ENCODE data around the gene NDUFB11. TPM values are rescaled to one million over a fixed set of nuclear protein-coding genes. Genes with fewer than 3 reads are reported as not detected.

NDUFB11 gene
- total RNA-seq, 1 donor from 2014 or later = 65.3 TPM

DNA sequence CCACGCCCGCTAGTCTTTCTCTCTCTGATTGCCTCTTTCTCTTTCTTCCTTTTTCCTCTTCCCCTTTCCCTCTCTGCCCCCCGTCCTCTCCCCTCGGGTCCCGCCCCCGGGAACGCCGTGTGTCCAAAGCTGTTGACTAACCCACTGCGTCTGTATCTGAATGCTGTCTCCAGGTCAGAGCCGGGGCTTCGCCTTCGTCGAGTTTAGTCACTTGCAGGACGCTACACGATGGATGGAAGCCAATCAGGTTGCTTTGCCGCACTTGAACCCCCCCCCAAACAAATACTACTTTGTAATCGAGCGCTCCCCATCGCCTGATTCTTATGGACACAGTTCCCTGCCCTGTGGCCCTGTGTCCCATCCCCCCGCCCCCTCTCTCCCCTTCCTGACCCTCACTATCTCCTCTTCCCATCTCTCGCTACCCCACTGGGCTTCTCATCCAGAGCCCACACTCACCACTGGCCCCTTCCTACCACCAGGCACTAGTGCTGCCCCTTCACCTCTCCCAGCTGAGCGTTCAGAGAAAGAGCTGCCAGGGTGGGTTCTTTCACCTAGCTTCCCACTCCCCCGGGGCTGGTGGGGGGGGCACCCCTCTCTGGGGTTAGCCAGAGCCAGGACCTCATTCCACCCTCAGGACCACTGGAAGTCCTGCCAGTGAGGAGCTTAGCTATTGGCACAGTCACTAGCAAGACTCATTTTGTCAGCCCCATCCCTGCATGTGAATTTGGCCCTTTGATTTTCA is 30.5 kb upstream of the NDUFB11 start:
- DNase-seq = no peak

DNA sequence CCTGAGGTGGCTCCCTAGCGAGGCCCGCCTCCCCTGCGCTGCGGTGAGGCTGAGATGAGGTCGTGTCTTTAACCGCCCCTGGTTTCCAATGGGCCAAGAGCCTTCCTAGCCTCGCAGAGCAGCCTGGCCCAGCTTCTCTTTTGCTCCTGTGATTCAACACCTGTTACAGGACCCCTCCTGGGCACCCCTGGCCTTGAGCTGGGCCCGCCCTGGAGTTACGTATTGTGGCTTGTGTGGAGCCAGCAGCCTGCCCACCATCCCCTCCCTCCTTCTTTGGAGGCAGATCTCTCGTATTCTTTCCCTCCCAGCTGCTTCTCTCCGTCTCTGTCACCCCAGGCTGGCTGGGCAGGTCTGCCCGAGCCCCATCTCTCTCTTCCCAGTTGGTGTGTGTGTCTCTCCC is 29.9 kb upstream of the NDUFB11 start:
- DNase-seq = no peak

DNA sequence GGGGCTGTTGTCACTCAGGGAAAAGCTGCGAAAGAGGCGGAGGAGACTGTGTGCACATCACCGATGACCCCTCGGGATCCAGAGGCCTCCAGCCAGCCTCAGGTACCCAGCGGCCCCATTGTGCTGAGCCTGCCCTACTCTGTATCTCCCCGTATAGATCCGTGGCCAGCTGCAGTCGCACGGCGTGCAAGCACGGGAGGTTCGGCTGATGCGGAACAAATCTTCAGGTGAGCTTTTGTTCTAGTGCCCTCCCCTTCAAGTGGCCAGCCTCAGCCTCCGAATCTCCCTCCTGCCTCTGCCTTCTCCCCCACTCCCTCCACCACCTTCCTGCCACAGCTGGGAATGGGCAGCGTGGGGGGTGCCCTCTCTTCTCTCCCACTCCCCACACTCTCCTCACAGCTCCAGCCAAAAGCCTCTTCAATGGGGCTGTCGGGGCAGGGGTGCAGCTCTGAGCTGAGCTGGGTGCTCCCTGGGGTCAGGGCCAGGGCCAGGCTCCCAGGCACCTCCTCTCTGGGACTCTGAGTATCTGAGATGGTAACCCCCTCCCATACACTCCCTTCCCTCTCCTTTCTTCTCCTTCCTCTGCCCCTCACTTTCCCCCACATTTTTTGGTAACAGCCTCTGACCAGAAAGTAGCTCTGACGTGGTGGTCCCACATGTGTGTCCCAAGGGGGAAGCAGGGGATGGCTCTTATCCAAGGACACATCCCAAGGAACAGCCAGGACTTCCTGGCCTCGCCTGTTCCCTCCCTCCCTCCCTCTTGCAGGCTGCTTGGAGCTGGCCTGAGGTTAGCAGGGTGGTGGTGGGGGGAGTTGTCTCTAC is 28.7 kb upstream of the NDUFB11 start:
- no peak for DNase-seq

DNA sequence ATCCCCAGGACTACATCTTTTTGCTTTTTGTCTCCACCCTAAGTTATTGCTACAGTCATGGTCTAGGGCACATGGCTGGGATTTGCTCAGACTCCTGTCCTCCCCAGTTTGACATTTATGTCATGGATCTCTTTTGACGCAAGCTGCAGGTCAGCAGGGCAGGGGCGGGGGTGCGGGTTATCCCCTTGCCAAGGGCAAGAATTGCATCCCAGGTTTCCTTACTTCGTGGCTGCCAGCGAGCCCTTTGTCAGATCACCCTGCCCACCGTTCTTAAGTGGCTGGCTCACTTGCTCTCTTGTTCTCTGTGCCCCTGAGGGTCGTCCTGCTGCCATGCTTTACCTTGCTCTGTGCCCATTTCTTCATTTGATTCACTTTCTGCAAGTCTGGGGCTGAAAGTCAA is 28.0 kb upstream of the NDUFB11 start:
- DNase-seq = no peak

DNA sequence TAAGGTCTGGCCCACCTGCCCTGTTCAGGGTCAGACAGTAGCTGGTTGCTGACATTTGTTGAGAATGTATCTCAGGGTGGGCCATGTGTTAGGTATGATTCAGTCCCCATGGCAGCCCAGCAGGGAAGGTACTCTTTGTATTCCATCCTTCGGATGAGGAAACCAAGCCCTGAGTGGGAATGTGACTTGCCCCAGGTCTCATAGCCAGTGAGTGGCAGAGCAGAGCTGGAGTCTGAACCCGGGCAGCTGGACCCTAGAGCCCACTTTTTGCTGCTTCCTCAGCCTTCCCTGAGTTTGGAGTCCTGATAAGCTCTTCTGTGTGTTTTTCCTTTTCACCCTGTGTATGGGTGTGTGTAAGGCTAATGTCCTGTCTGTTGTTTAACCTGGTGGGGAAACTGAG is 27.5 kb upstream of the NDUFB11 start:
- DNase-seq = no peak

DNA sequence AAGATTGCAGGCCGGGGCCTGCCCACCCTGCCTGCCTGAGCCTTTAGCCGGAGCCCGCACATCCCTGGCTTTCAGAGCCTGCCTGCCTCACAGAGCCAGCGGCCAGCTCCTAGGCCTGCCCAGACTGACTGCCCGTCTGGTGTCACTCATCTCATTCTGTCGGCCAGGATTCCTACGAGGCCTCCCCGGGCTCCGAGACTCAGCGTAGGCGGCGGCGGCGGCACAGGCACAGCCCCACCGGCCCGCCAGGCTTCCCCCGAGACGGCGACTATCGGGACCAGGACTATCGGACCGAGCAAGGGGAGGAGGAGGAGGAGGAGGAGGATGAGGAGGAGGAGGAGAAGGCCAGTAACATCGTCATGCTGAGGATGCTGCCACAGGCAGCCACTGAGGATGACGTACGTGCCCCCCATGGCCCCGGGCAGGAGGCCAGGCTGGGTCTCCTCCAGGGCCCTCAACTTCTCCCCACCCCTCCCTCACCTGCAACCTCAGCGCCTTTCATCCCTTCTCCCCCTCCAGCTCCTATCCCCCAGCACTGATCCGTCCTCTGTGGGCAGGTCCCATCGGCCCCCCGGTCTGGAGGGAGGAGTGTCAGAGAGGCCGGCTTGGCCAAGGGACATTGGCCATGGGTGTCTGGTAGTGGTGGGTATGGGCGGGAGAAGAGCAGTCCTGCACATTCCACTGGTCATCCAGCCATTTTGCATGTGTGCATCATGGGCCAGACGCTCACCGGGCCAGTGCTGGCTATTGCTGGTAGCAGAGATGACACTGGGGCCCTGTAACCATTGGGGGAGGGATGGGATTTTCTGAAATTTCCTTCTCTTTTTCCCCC is 26.6 kb upstream of the NDUFB11 start:
- no peak for DNase-seq

DNA sequence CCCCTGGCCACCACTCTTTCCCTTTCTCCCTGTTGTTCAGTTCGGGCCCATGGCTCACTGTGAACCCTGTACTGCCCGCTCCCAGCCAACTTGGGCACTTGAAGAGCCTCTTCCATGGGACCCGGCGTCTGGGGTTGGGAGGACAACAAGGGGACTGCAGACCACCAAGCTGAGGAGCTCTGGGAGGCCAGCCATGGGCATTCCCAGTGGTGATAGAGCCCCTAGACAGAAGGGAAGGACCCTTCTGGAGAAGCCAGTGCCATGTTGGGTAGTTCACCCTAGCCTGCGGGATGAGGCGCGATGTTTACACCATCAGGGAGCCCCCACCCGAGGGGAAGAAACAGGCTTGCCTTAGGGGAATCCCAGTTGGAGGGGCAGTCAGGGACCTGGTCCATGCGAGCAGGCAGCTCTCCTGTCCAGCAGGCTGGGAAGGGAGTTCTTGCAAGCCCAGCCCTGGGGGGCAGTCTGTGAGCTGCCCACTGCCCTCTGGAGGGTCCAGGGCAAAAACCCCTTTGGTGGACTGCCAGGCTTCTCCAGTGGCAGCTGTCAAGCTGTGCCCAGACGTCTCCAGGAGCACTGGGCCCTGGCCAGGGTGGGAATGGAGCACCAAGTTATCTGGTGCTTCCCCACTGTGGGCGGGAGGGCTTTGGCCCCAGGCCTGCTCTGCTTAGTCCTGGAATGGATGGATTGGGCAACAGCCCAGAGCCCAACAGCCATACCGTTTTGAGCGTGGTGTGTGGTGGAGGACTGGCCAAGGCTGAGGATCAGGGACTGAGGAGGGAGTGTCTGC is 25.4 kb upstream of the NDUFB11 start:
- no peak for DNase-seq

DNA sequence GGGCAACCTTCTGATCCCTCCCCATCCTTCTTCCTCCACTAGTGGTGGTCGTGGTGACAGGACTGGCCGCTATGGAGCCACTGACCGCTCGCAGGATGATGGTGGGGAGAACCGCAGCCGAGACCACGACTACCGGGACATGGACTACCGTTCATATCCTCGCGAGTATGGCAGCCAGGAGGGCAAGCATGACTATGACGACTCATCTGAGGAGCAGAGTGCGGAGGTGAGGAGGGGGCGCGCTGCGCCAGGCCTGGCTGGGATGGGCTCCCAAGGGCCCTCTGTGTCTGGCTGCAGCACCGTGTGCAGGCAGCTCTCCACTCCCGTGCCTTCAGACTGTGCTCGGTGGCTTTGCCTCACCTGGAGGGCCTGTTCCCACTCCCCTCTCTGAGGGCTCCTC is 24.8 kb upstream of the NDUFB11 start:
- DNase-seq = no peak

DNA sequence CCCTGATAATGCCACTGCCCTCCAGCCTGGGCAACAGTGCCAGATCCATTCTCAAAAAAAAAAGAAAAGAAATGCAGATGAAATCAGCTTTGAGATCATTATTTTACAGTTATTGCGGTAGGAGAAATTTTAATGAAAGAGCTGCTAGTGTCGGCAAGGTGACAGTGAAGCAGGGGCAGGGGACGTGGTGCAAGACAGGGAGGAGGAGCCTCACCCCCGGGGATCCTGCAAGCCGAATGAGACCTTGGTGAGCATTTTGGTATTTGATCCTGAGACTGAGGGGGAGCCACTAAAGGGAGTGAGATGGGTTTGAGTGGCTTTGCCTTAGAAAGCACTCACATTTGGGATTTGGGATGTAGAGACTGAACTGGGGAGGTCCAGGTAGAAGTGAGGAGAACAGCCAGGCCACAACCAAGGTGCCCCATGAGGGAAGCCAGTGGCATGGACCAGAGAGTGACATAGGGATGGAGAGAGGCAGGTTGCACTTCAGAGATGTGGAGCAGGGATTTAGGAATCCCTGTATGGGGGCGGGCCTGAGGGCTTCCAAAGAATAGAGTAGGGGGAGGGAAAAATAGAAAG is 24.1 kb upstream of the NDUFB11 start:
- no peak for DNase-seq

DNA sequence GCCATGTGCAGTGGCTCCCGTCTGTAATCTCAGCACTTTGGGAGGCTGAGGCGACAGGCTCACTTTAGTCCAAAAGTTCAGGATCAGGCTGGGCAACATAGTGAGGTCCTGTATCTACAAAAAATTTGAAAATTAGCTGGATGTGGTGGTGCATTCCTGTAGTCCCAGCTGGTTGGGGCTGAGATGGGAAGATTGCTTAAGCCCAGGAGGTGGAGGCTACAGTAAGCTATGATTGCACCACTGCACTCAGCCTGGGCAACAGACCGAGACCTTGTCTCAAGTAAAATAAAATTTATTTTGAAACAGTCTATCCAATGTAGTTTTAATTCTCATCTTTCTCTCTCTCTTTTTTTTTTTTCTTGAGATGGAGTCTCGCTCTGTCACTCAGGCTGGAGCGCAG is 21.6 kb upstream of the NDUFB11 start:
- no peak for DNase-seq

DNA sequence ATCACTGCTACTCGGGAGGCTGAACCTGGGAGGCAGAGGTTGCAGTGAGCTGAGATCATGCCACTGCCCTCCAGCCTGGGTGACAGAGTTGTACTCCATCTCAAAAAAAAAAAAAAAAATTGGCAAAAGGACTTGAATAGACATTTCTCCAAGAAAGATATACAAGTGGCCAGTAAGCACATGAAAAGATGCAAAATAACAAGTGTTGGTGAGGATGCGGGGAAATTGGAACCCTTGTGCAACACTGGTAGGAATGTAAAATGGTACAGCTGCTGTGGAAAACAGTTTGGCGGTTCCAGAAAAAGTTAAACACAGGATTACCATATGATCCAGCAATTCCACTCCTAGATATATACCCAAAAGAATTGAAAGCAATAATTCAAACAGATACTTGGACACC is 19.9 kb upstream of the NDUFB11 start:
- DNase-seq = no peak

DNA sequence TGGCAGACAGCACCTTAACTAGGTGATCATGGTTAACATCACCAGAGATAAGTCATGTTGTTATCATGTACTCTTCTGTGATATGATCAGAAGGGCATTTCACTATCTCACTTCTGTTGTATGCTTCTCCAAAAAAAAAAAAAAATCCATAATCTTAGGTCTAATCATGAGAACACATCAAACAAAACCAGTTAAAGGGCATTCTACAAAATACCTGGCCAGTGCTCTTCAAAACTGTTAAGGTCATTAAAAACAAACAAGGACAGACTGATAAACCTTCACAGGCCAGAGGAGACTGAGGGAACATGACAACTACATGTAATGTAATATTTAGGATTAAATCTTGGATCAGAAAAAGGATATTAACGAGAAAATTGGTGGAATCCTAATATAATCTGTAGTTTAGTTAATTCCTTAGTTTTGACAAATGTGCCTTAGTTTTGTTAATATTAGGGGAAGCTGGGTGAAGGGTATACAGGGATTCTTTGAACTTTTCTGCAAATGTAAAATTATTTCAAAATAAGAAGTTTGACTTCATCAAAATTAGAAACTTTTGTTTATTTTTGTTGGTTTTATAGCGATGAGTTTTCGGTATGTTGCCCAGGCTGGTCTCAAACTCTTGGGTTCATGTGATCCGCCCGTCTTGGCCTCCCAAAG is 18.6 kb upstream of the NDUFB11 start:
- DNase-seq = no peak

DNA sequence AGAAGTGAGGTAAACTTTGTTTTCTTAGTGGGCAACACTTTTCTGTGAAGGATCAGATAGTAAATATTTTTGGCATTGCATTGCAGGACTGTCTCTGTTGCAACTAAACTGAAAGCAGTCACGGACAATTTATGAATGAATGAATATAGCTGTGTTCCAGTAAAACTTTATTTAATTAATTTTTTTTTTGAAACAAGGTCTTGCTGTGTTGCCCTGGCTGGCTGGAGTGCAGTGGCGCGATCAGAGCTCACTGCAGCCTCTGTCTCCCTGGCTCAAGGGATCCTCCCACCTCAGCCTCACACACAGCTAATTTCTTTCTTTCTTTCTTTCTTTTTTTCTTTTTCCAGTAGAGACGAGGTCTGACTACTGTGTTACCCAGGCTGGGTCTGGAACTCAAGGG is 16.3 kb upstream of the NDUFB11 start:
- DNase-seq = no peak

DNA sequence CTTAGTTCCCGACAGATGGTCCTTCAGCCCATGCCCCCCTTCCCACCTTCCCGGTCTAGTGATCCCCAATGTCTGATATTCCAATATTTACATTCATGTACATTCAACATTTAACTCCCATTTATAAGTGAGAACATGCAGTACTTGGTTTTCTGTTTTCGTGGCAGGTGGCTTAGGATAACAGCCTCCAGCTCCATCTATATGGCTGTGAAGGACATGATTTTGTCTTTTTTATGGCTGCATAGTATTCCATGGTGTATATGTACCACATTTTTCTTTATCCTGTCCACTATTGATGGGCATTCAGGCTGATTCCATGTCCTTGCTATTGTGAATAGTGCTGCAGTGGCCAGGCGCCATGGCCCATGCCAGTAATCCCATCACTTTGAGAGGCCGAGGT is 14.3 kb upstream of the NDUFB11 start:
- DNase-seq = no peak

DNA sequence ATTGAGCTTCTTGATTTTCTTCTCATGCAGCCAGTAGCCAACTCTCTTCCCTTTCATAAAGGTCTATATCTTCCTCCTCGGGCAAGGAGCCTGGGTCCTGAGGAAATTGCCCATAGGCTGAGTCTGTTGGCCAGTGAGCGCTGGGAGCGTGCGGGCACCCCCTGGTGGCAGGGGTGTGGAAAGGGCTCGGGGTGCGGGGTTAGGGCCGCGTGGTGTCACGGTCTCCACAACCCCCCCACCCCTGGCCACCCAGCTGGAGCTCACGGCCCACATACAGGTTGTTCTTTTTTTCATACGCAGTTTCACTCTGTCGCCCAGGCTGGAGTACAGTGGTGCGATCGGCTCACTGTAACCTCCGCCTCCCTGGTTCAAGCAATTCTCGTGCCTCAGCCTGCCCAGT is 13.6 kb upstream of the NDUFB11 start:
- DNase-seq = no peak

DNA sequence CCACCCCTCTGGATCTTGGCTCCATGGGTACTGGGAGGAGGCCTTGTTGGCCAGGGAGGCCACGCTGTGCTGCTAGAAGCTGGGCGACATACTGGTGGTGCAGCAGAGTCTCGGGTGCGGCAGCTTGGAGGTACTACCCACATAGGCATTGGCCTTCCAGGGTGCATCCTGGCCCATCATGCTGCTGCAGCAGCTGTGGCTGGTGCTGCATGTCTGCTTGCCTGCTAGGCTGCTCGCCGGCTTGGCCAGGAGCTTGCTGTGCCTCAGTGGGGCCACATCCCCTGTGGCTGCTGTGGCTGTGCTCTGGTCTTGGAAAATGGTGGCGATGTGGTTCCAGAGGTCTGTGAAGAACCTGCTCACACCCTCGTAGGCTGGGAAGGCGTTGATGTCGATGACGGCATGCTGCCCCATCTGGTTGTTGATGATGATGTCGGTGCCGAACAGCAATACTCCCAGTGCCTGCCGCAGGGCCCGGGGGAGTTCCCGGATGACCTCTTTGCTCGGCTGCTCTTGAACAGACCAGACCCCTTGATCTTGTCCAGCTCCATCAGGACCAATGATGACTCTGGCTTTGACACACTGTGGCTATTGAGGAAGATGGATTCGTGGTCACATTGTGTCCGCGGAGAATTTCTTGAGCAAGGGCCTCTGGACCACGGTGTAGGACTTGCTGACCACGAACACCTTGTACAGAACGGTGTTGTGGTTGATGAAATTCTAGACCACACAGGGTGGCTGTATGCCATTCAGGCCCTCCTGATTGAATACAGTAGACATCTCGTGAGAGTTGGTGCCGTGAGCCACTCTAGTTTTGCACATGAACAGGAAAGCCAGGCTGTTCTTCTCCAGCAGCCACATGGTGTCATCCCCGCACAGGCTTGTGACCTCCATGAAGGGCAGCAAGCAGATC is 12.4 kb upstream of the NDUFB11 start:
- DNase-seq = no peak

DNA sequence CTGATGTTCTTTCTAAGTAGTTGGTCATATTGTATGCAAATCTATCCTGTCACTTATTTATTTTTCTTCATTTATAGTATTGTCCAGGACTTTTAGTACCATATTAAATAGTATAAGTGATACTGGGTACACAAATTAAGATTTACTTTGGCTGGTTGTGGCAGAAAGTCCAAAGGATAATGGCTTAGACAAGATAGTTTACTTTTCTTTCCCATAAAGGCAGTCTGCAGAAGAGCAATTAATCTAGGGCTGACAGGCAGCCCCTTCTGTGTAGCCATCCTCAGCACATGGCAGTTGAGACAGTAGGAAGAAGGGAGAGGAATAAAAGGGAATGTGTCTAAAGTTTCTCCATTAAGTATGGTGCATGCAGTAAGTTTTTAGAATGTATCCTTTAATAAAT is 6.9 kb upstream of the NDUFB11 start:
- no peak for DNase-seq

DNA sequence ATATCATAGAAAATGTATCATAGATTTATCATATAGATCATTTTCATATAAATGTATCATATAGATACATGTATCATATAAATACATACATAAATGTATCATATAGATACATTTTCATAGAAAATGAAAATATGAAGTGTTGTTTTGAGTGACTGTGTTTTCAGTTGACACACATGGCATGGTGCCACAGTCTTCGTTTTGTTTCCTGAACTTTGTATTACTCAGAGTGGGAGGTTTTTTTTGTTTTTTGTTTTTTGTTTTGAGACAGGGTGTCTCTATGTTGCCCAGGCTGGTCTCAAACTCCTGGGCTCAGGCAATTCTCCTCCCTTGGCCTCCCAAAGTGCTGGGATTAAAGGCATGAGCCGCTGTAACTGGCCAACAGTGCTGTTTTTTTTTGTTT is 4.4 kb upstream of the NDUFB11 start:
- DNase-seq = peak; percentile 71

DNA sequence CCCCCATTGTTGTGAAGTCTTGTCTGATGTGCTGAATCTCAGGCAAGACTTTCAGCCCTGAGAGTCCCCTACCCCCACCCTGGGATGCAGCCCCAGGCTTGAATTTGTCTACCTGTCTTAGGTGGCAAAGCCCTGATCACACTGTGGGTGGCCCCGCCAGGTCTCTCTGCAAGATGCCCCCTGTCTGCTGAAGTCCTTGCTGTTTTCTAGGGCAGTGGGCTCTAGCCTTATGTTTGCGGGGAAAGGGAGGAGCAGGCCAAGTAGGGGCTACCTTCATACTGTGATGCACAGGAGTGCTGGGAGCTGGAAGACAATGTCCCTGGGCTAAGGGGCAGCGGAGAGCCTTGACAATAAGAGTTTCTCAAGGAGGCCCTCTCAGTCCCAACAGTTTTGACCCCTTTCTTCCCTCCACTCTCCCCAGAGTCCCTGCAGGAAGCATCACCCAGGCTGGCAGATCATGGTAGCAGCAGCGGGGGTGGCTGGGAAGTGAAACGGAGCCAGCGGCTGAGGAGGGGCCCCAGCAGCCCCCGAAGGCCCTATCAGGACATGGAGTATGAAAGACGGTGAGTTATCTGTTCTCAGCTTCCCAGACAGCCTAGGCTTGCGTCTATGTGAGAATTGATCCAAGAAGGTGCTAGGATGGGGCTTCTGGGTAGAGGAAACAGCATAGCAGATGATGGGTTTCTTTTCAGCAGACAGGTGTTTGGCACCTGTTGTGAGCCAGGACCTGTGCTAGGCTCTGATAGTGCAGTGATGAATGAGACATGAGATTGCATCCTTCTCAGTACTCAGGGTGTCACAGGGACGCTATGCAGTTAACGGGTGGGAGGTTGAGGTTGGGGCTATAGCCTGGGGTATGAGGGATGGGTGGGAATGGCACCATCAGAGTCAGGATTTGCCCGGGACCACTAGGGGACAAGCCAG is 2.7 kb upstream of the NDUFB11 start:
- DNase-seq = no peak

Data from dermis blood vessel endothelial cell (primary cell).